Measurements from ENCODE around the gene CRTC1. TPM values are rescaled to one million over a fixed set of nuclear protein-coding genes. Genes with fewer than 3 reads are reported as not detected.
"Not testable (repeated sequence)": the region's sequence is repeated elsewhere in the genome, so short reads cannot be mapped to it uniquely, and the experiment has no call there.

Gene CRTC1
- total RNA-seq, 1 donor from 2014 or later: 2.3 TPM

DNA sequence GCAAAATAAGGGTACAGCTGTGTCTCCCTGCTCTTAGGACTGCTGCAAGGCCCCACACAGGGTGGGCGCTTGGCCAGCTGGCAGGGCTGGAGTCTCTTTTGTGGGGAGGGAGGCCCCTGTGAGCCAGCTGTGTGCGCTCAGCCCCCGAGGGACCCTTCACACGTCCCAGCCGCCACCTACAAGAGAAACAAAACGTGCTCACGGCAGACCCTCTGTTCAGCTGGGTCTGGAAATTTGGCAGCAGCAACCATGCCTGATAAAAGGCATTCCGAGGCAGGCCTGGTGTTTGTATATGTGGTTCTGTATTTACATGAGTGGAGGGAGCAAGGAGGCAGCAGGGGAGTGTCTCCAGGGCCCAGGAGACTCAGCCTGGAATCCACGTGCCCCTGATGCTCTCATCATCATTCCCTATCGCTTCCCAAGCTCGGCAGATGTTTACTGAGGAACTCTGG is 49.7 kb downstream of the CRTC1 start:
- TF ChIP-seq, protein P1, sequence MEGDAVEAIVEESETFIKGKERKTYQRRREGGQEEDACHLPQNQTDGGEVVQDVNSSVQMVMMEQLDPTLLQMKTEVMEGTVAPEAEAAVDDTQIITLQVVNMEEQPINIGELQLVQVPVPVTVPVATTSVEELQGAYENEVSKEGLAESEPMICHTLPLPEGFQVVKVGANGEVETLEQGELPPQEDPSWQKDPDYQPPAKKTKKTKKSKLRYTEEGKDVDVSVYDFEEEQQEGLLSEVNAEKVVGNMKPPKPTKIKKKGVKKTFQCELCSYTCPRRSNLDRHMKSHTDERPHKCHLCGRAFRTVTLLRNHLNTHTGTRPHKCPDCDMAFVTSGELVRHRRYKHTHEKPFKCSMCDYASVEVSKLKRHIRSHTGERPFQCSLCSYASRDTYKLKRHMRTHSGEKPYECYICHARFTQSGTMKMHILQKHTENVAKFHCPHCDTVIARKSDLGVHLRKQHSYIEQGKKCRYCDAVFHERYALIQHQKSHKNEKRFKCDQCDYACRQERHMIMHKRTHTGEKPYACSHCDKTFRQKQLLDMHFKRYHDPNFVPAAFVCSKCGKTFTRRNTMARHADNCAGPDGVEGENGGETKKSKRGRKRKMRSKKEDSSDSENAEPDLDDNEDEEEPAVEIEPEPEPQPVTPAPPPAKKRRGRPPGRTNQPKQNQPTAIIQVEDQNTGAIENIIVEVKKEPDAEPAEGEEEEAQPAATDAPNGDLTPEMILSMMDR (IDR thresholded peaks at IDR 0.05; ENCODE audit: insufficient read depth, low read length, poor library complexity, severe bottlenecking): no peak
- H3K27me3 ChIP-seq (ENCODE audit: control insufficient read depth, insufficient read depth, low read length): no peaks in the 10 kb centered on the region
- no peaks in the 10 kb centered on the region for H3K36me3 ChIP-seq (ENCODE audit: control insufficient read depth, insufficient read depth, low read length)
- no peak for DNase-seq (ENCODE audit: low read depth)
- no peak overlapping the region for H3K4me3 ChIP-seq (ENCODE audit: low read depth, low read length)

DNA sequence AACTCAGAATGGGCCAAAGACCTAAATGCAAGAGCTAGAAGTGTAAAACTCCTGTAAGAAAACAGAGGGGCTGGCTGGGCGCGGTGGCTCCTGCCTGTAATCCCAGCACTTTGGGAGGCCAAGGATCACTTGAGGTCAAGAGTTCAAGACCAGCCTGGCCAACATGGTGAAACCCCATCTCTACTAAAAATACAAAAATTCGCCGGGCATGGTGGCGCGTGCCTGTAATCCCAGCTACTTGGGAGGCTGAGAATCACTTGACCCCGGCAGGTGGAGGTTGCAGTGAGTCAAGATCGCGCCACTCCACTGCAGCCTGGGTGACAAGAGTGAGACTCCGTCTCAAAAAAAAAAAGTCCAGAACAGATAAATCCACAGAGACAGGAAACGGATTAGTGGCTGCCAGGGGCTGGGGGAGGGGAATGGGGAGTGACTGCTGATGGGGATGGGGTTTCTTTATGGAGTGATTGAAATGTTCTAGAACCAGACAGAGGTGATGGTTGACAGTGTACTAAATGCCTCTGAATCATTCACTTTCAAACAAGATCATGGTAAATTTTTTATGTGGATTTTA is 50.4 kb downstream of the CRTC1 start:
- H3K36me3 ChIP-seq (ENCODE audit: control insufficient read depth, insufficient read depth, low read length); DNase-seq (ENCODE audit: low read depth); H3K4me3 ChIP-seq (ENCODE audit: low read depth, low read length); H3K27me3 ChIP-seq (ENCODE audit: control insufficient read depth, insufficient read depth, low read length): not testable (repeated sequence)

DNA sequence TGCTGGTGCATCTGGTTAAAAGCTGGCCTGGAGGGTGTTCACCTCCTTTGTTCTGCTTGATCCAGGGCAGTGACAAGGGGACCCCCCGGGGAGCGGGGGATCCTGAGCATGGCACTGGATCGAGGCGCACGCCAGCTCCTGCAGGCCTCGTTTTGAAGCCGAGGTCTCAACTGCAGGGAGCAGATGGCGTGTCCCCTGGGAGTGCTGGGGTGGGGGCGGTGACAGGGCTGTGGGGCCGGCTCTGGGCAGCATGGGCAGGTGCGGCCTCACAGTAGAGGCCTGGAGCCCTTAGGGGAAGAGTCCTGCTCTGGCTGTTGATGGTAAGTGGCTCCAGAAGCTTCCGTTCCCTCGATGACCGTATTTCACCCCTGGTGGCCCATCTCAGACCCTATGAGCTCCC is 51.8 kb downstream of the CRTC1 start:
- Histone ChIP-seq H3K27me3 (ENCODE audit: control insufficient read depth, insufficient read depth, low read length) (no peaks in the 10 kb centered on the region), H3K36me3 (ENCODE audit: control insufficient read depth, insufficient read depth, low read length) (no peaks in the 10 kb centered on the region), H3K4me3 (ENCODE audit: low read depth, low read length) (no peak overlapping the region)
- TF ChIP-seq, protein P1 (IDR thresholded peaks at IDR 0.05; ENCODE audit: insufficient read depth, low read length, poor library complexity, severe bottlenecking): no peak
- DNase-seq (ENCODE audit: low read depth): no peak

DNA sequence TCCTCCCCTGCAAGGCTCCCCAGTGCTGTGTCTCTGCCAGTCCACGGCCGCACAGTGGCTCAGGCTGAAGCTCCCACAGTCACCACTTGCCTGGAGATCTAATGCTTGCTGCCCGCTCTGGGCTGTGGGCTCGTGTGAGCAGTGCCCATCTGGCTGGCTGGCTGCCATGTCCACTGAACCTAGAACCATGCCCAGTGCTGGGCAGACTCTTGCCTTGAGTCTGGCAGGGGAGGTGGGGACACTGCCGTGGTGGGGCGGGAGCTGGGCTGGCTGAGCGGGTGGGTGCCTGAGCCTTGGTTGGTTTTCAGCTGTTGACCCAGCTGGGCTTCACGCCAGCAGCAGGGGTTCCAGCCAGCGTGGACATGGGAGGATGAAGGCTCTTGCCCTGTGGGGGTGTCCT is 52.3 kb downstream of the CRTC1 start:
- no peaks in the 10 kb centered on the region for H3K36me3 ChIP-seq (ENCODE audit: control insufficient read depth, insufficient read depth, low read length)
- TF ChIP-seq, protein P1 (IDR thresholded peaks at IDR 0.05; ENCODE audit: insufficient read depth, low read length, poor library complexity, severe bottlenecking): no peak
- DNase-seq (ENCODE audit: low read depth): no peak
- H3K27me3 ChIP-seq (ENCODE audit: control insufficient read depth, insufficient read depth, low read length): no peaks in the 10 kb centered on the region
- no peak overlapping the region for H3K4me3 ChIP-seq (ENCODE audit: low read depth, low read length)

DNA sequence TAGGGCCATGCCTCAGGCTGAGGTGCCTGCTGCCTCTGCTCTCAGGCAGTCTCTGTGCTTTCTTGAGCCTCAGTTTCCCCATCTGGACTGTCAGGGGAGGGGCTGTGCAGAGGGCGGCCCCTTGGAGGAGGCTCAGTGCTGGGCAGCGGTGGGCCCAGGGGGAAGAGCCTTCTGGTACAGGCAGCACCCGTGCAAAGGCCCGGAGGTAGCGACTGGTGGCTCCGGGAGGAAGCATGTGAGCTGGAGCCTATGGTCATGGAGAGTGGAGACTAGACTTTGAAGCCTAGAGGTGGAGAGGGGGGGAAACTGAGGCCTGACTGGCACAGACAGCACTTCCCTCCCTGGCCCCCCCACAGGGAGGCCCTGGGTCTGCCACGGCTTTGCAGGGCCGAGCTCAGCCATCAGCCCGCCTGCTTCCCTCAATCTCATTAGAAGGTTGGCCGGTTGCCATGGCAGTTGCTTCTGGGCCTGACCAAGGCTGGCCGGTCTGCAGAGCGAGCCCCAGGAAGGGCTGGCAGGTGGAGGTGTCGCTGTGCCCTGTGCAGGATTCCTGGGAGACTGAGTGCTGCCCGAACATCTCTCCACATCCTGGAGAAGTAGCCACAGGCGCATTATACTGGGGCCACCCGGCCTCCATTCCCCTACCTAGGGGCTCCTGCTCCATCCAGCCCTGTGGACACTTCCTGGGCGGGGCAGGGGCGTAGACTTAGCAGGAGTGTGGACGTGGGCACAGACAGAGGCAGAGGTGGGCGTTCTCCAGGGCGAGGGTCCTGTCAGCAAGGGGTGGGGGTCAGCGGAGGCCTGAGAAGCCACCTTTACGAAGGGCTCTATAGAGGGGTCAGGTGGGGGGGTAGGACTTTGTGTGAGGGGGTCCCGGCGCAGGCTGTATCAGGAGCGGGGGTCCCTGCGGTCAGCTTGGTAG is 53.2 kb downstream of the CRTC1 start:
- TF ChIP-seq, protein P1 (IDR thresholded peaks at IDR 0.05; ENCODE audit: insufficient read depth, low read length, poor library complexity, severe bottlenecking): no peak
- Histone ChIP-seq H3K27me3 (ENCODE audit: control insufficient read depth, insufficient read depth, low read length) (no peaks in the 10 kb centered on the region), H3K36me3 (ENCODE audit: control insufficient read depth, insufficient read depth, low read length) (no peaks in the 10 kb centered on the region), H3K4me3 (ENCODE audit: low read depth, low read length) (no peak overlapping the region)
- DNase-seq (ENCODE audit: low read depth): no peak

DNA sequence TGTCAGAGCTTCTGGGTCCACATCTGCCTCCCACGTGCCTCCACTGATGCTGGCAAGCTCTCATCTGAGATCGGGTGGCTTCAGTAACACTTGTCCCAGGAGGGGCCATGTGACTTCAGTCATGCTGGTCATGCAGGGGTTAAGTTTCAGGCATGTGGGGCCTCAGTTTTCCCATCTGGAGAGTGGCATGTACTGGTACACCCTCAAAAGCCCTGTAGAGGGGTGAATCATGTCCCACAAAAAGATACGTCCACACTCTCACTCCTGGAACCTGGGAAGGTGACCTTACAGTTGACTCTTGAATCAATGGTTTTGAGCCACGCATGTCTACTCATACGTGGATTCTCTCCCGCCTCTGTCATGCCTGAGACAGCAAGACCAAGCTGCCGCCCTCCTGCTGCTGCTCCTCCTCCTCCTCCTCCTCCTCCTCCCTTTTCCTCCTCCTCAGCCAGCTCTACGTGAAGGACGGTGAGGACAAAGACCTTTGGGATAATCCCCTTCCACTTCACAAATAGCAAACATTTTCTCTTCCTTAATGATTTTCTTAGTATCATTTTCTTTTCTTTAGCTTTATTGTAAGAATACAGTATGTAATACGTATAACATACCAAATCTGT is 54.0 kb downstream of the CRTC1 start:
- Histone ChIP-seq H3K27me3 (ENCODE audit: control insufficient read depth, insufficient read depth, low read length) (no peaks in the 10 kb centered on the region), H3K36me3 (ENCODE audit: control insufficient read depth, insufficient read depth, low read length) (no peaks in the 10 kb centered on the region), H3K4me3 (ENCODE audit: low read depth, low read length) (no peak overlapping the region)
- TF ChIP-seq, protein P1 (IDR thresholded peaks at IDR 0.05; ENCODE audit: insufficient read depth, low read length, poor library complexity, severe bottlenecking): no peak
- no peak for DNase-seq (ENCODE audit: low read depth)

Measured in kidney epithelial cell (primary cell).